Activated CD4-positive, alpha-beta memory T cell treated with anti-CD3 and anti-CD28 coated beads for 36 hours (primary cell): ENCODE results near the gene MMS22L. TPM values are rescaled to one million over a fixed set of nuclear protein-coding genes. Genes with fewer than 3 reads are reported as not detected.

Experiments used
- CTCF ChIA-PET: fragments of 350-600 bp; sonication (Branson Sonifier 250); formaldehyde crosslinking; loops from one replicate; lab custom pipeline; 2021; ENCODE audit warnings: antibody characterized with exemption, inconsistent platforms; lab: Charles Lee
- POLR2A ChIA-PET: fragments of 350-600 bp; sonication (Branson Sonifier 250); formaldehyde crosslinking; loops from one replicate; lab custom pipeline; 2021; ENCODE audit warnings: antibody characterized with exemption; lab: Charles Lee
- DNase-seq: peaks from one replicate; pipeline ENCODE4 v3.0.0-alpha.2; 2020
- H3K27ac Mint-ChIP-seq: one replicate; pipeline ENCODE4 v1.8.0; 2021; ENCODE audit warnings: mixed read lengths
- H3K27me3 Mint-ChIP-seq: one replicate; pipeline ENCODE4 v1.8.0; 2021; ENCODE audit warnings: mixed read lengths
- H3K36me3 Mint-ChIP-seq: one replicate; pipeline ENCODE4 v1.8.0; 2021; ENCODE audit warnings: mixed read lengths
- H3K4me1 Mint-ChIP-seq: one replicate; pipeline ENCODE4 v1.8.0; 2021; ENCODE audit warnings: low read depth, mixed read lengths
- H3K4me3 Mint-ChIP-seq: one replicate; pipeline ENCODE4 v1.8.0; 2021; ENCODE audit warnings: mild to moderate bottlenecking, mixed read lengths
- H3K9me3 Mint-ChIP-seq: one replicate; pipeline ENCODE4 v1.8.0; 2021; ENCODE audit warnings: mixed read lengths
- intact Hi-C: fragments of 100-400 bp; cut with micrococcal nuclease; formaldehyde crosslinking; loops from one replicate; pipeline ENCODE4 v1.15.1; 2023
- total RNA-seq, 2 experiments: library from RNA; stranded (reverse); gene quantifications; one replicate each; pipeline ENCODE4 v1.2.3, GENCODE V29; 2021

The MMS22L gene
- total RNA-seq, 2 experiments from 2014 or later, result 38.5 to 43.3 TPM

DNA sequence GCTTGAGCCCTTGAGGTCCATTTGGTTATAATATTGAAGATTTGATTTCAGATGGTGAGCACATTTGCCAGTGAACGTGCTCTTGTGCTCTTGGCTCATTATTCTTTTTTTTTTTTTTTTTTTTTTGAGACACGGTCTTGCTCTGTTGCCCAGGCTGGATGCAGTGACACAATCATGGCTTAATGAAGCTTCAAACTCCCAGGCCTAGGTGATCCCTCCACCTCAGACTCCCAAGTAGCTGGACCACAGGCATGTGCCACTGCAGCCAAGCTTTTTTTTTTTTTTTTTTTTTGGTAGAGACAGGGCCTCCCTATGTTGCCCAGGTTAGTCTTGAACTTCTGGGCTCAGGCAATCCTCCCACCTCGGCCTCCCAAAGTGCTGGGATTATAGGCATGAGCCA lies 182.3 kb downstream of the MMS22L start:
- CTCF ChIA-PET, result no interaction called here

DNA sequence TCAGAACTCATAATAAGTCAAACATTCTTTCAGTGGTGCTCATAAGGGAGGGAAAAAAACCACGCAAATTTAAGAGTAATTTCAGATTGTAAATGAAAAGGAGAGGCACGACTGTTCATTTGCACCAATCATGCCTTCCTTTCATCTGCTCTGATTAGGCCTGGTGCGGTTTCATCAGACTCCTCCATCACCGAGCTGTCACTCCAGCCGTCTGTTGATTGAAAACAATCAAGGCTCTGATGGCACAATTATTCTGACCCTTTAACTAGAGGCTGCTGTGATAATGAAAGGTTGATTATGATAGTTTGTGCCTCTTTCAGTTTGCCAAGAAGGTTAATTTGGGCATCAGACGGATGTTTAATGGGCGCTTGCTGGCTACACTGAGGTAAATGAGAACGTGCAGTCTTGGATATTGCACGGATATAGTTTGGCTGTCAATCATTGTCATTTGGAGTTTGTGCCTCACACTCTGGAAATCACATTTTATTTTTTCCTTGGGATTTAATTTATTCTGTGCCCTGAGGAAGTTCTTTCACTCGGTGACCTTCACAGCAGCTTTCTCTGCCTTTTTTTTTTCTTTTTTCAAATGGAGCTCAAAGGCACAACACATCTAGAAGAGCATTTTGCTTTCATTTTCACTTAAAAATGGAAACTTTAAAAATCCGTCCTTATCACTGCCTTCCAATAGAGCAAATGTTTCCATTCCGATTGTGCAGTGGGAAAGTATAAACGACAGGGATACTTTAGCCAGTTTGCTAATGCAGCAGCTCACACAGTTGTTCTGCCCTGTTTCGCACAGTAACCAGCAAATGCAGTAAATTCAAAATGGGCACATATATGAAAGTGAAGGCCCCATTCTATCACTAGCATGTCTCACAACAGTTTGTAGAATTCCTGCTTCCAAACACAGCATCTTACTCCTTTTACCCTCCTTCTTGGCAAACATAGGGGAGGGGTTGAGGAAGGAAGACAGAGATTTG lies 185.7 kb downstream of the MMS22L start:
- Mint-ChIP-seq H3K4me3 (no peak overlapping the region), H3K4me1 (peaks cover 5% of the 10 kb centered on the region), H3K9me3 (no peaks in the 10 kb centered on the region), H3K27me3 (no peaks in the 10 kb centered on the region), H3K36me3 (no peaks in the 10 kb centered on the region), H3K27ac (no peak overlapping the region)
- CTCF ChIA-PET, result no interaction called here
- POLR2A ChIA-PET, result no interaction called here
- no peak for DNase-seq
- intact Hi-C loops, result no loop called here

More for the DNA sequence above, 182.3 kb downstream of the MMS22L start:
- DNase-seq, result no peak
- intact Hi-C loops, result no loop called here
- Mint-ChIP-seq H3K9me3 (no peaks in the 10 kb centered on the region), H3K27me3 (no peaks in the 10 kb centered on the region), H3K4me1 (peaks cover 5% of the 10 kb centered on the region), H3K36me3 (peaks cover 1% of the 10 kb centered on the region), H3K4me3 (no peak overlapping the region), H3K27ac (no peak overlapping the region)
- POLR2A ChIA-PET, result no interaction called here

DNA sequence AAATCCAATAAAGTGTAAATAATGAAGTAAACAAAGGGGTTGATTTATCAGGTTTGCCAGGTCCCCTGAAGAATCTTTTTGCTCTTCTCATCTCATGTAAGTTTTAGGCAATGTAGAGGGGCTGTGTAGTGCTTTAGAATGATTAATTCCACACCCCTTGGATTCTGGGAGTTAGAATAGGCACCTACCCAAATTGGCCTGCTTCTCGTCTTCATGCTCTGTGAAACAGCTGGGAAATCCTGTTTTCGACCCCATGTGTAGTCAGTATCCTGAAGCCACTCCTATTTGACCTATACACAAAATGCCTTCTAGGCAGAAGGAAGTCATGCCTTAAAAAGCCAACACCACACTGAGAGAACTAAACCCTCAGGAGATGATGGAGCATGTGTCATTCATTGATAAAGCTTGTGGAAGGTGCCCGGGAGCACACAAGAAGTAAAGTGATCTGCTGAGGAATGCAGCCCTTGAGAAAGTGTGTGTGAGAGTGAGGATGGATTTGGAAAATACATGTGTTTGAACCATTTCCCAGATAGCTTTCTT lies 187.6 kb downstream of the MMS22L start:
- DNase-seq, result no peak
- ChIA-PET POLR2A (no interaction called here), CTCF (no interaction called here)
- intact Hi-C loops, result no loop called here
- Mint-ChIP-seq H3K4me3 (no peak overlapping the region), H3K27me3 (no peaks in the 10 kb centered on the region), H3K9me3 (no peaks in the 10 kb centered on the region), H3K36me3 (no peaks in the 10 kb centered on the region), H3K27ac (no peak overlapping the region), H3K4me1 (peaks cover 5% of the 10 kb centered on the region)

DNA sequence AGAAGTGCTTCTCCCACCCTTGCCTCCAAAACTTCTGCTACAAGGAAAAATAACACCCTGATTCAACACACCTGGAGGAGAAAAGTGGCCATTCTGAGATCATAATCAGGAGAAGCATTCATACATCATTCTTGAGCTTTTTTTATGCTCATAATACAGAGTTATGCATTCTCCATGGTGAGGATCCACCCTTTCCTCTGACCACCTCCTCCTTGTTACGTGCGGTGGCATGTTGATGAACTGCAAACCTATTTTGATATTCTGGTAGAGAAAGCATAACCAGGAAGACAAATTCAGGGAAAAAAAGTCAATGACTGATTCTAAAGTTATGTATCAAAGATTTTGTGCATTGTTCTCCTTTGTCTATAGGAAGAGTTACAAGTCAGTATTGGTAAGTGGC lies 188.6 kb downstream of the MMS22L start:
- peaks cover 5% of the 10 kb centered on the region for H3K4me1 Mint-ChIP-seq
- no peak overlapping the region for H3K4me3 Mint-ChIP-seq
- H3K27me3 Mint-ChIP-seq, result no peaks in the 10 kb centered on the region
- no peak for DNase-seq
- ChIA-PET CTCF (no interaction called here), POLR2A (no interaction called here)
- intact Hi-C loops, result no loop called here
- no peaks in the 10 kb centered on the region for H3K36me3 Mint-ChIP-seq
- H3K27ac Mint-ChIP-seq, result no peak overlapping the region
- H3K9me3 Mint-ChIP-seq, result no peaks in the 10 kb centered on the region

DNA sequence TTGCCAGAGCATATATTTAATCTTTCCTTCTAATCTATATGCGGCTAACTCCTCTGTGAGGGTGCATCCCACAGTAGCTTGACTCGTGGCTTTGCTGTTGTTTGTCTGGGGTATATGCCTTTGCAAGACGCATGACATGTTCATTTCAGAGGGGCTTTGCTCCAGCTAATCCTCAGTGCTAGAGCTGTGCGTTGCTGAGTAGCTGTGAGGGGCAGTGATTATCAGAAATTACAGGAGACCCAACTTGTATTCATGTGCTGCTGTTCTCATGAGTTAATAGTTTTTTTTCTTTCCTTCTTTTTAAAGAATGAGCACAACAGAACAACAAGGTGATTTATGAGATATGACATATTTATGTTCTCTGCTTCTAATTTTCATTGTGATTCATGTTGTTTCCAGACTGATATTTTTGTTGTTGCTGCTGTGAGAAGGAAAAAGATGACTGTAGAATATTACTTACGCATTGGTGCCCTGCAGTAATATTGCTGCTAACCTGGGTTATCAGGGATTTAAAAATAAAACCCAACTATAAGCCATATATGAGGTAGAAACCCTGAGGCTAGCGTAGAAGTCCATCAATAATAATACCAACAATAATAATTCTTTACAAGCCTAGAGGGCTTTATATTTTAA lies 190.2 kb downstream of the MMS22L start:
- ChIA-PET CTCF (no interaction called here), POLR2A (no interaction called here)
- no peak for DNase-seq
- Mint-ChIP-seq H3K9me3 (no peaks in the 10 kb centered on the region), H3K4me3 (no peak overlapping the region), H3K36me3 (no peaks in the 10 kb centered on the region), H3K27me3 (no peaks in the 10 kb centered on the region), H3K27ac (no peak overlapping the region), H3K4me1 (peaks cover 5% of the 10 kb centered on the region)
- intact Hi-C loops, result no loop called here
